ENCODE measurements around the gene ELP1. TPM values are rescaled to one million over a fixed set of nuclear protein-coding genes. Genes with fewer than 3 reads are reported as not detected.

ELP1 gene
- total RNA-seq, 3 donors from 2014 or later (not counting 1 experiment from before 2014, with no cell fraction given) = 21.8 to 33.0 (median 28.2) TPM

GRCh38 chr9:108860354-108860753, 73.6 kb downstream of the ELP1 start:
- intact Hi-C loops (cut with micrococcal nuclease) = no loop called here
- H3K4me1 Mint-ChIP-seq = no peaks in the 10 kb centered on the region

GRCh38 chr9:108859459-108860114, 74.3 kb downstream of the ELP1 start:
- no peaks in the 10 kb centered on the region for H3K4me1 ChIP-seq (ENCODE audit: control insufficient read depth, insufficient read depth, low read length)
- Mint-ChIP-seq H3K4me1 (no peaks in the 10 kb centered on the region), H3K27me3 (ENCODE audit: low read depth in 2 of 2) (peaks cover 0 to 5% of the 10 kb centered on the region in 2 donors), H3K4me3 (no peak overlapping the region), H3K27ac (no peak overlapping the region), H3K9me3 (no peaks in the 10 kb centered on the region), H3K36me3 (no peaks in the 10 kb centered on the region)
- intact Hi-C loops (cut with micrococcal nuclease) = no loop called here
- no peak for TF ChIP-seq CTCF (IDR thresholded peaks at IDR 0.05)
- H3K36me3 ChIP-seq (ENCODE audit: control insufficient read depth, insufficient read depth, low read length) = no peaks in the 10 kb centered on the region
- WGBS (ENCODE audit: insufficient coverage) = 64% methylated on average over 2 of the region's 3 CpGs
- ATAC-seq (no peak), DNase-seq (no peak)
- H3K27ac ChIP-seq (ENCODE audit: low read length) = no peak overlapping the region
- no peak overlapping the region for H3K4me3 ChIP-seq (ENCODE audit: low read length)
- no peaks in the 10 kb centered on the region for H3K9me3 ChIP-seq (ENCODE audit: control insufficient read depth, insufficient read depth, low read length)
- no peaks in the 10 kb centered on the region for H3K27me3 ChIP-seq (ENCODE audit: control insufficient read depth, insufficient read depth, low read length)

More at GRCh38 chr9:108860354-108860753, 73.6 kb downstream of the ELP1 start:
- ATAC-seq (no peak), DNase-seq (no peak)
- no peak for TF ChIP-seq CTCF (IDR thresholded peaks at IDR 0.05)
- Histone ChIP-seq H3K4me1 (ENCODE audit: control insufficient read depth, insufficient read depth, low read length) (no peaks in the 10 kb centered on the region), H3K9me3 (ENCODE audit: control insufficient read depth, insufficient read depth, low read length) (no peaks in the 10 kb centered on the region), H3K27me3 (ENCODE audit: control insufficient read depth, insufficient read depth, low read length) (no peaks in the 10 kb centered on the region), H3K4me3 (ENCODE audit: low read length) (no peak overlapping the region), H3K27ac (ENCODE audit: low read length) (no peak overlapping the region), H3K36me3 (ENCODE audit: control insufficient read depth, insufficient read depth, low read length) (no peaks in the 10 kb centered on the region)
- no peak overlapping the region for H3K27ac Mint-ChIP-seq
- no peaks in the 10 kb centered on the region for H3K36me3 Mint-ChIP-seq
- no peaks in the 10 kb centered on the region for H3K9me3 Mint-ChIP-seq
- no peak overlapping the region for H3K4me3 Mint-ChIP-seq
- WGBS (ENCODE audit: insufficient coverage) = 92% methylated on average over 4 of the region's 4 CpGs
- peaks cover 0 to 5% of the 10 kb centered on the region in 2 donors for H3K27me3 Mint-ChIP-seq (ENCODE audit: low read depth in 2 of 2)

GRCh38 chr9:108857572-108857971, 76.4 kb downstream of the ELP1 start:
- ATAC-seq (no peak), DNase-seq (no peak)
- H3K27ac Mint-ChIP-seq = no peak overlapping the region
- no peak for TF ChIP-seq CTCF (IDR thresholded peaks at IDR 0.05)
- H3K27me3 Mint-ChIP-seq (ENCODE audit: low read depth in 2 of 2) = peaks cover 0 to 5% of the 10 kb centered on the region in 2 donors
- Histone ChIP-seq H3K9me3 (ENCODE audit: control insufficient read depth, insufficient read depth, low read length) (no peaks in the 10 kb centered on the region), H3K4me1 (ENCODE audit: control insufficient read depth, insufficient read depth, low read length) (no peaks in the 10 kb centered on the region), H3K27ac (ENCODE audit: low read length) (no peak overlapping the region), H3K4me3 (ENCODE audit: low read length) (no peak overlapping the region), H3K27me3 (ENCODE audit: control insufficient read depth, insufficient read depth, low read length) (no peaks in the 10 kb centered on the region), H3K36me3 (ENCODE audit: control insufficient read depth, insufficient read depth, low read length) (no peaks in the 10 kb centered on the region)
- no peak overlapping the region for H3K4me3 Mint-ChIP-seq
- no peaks in the 10 kb centered on the region for H3K36me3 Mint-ChIP-seq
- H3K9me3 Mint-ChIP-seq = no peaks in the 10 kb centered on the region
- H3K4me1 Mint-ChIP-seq = no peaks in the 10 kb centered on the region
- WGBS (ENCODE audit: insufficient coverage) = 70% methylated on average over 3 of the region's 6 CpGs
- intact Hi-C loops (cut with micrococcal nuclease) = no loop called here

- Mint-ChIP-seq H3K27ac (no peak within 1 kb of the TSS), H3K4me1 (no peaks in the 10 kb centered on the region), H3K9me3 (no peaks in the 10 kb centered on the region), H3K4me3 (no peak within 1 kb of the TSS), H3K27me3 (ENCODE audit: low read depth in 2 of 2) (peaks cover 5 to 9% of the 10 kb centered on the region in 2 donors), H3K36me3 (no peaks in the 10 kb centered on the region)
- Histone ChIP-seq H3K27me3 (ENCODE audit: control insufficient read depth, insufficient read depth, low read length) (no peaks in the 10 kb centered on the region), H3K36me3 (ENCODE audit: control insufficient read depth, insufficient read depth, low read length) (no peaks in the 10 kb centered on the region), H3K27ac (ENCODE audit: low read length) (no peak within 1 kb of the TSS), H3K9me3 (ENCODE audit: control insufficient read depth, insufficient read depth, low read length) (no peaks in the 10 kb centered on the region), H3K4me1 (ENCODE audit: control insufficient read depth, insufficient read depth, low read length) (no peaks in the 10 kb centered on the region), H3K4me3 (ENCODE audit: low read length) (no peak within 1 kb of the TSS)
- no peak for DNase-seq
- ATAC-seq = no peak
- WGBS (ENCODE audit: insufficient coverage) = 85% methylated on average over 7 of the region's 7 CpGs
- TF ChIP-seq CTCF (IDR thresholded peaks at IDR 0.05) = no peak
- intact Hi-C loops (cut with micrococcal nuclease) = no loop called here
Observed at GRCh38 chr9:108855888-108856287, 78.0 kb downstream of the ELP1 start, which contains the start of gene ACTL7B. Gene ACTL7B, minus strand, starts transcription at chr9:108855986. Its CDS starts 56 bp downstream, at chr9:108855930.

Measured in natural killer cell (primary cell).